SIG-M5 (cell line): ENCODE results near the gene ACSF3.

ENCODE experiments used
- DNase-seq: peaks from one replicate; lab custom pipeline; 2025; lab: John Stamatoyannopoulos, UW

Gene ACSF3

GRCh38 chr16:89112377-89113151, 18.9 kb downstream of the ACSF3 start:
- no peak for DNase-seq

GRCh38 chr16:89113152-89113547, 19.5 kb downstream of the ACSF3 start:
- DNase-seq: no peak

GRCh38 chr16:89113661-89114060, 20.0 kb downstream of the ACSF3 start:
- no peak for DNase-seq

- DNase-seq: no peak
Observed at GRCh38 chr16:89114159-89114981, 20.7 kb downstream of the ACSF3 start.

- peak; percentile 81 for DNase-seq
Observed at GRCh38 chr16:89115216-89115861, 21.7 kb downstream of the ACSF3 start.

GRCh38 chr16:89116341-89117226, 22.9 kb downstream of the ACSF3 start:
- DNase-seq: no peak

GRCh38 chr16:89117227-89117974, 23.7 kb downstream of the ACSF3 start:
- DNase-seq: no peak

- no peak for DNase-seq
Observed at GRCh38 chr16:89117975-89118289, 24.3 kb downstream of the ACSF3 start.

- DNase-seq: no peak
Observed at GRCh38 chr16:89118361-89119165, 24.9 kb downstream of the ACSF3 start.

GRCh38 chr16:89119166-89119621, 25.5 kb downstream of the ACSF3 start:
- DNase-seq: no peak

- DNase-seq: no peak
Observed at GRCh38 chr16:89119661-89120141, 26.0 kb downstream of the ACSF3 start.

- no peak for DNase-seq
Observed at GRCh38 chr16:89120281-89120680, 26.6 kb downstream of the ACSF3 start.

- DNase-seq: no peak
Observed at GRCh38 chr16:89120921-89121351, 27.3 kb downstream of the ACSF3 start.

- DNase-seq: no peak
Observed at GRCh38 chr16:89121691-89122321, 28.2 kb downstream of the ACSF3 start.

- no peak for DNase-seq
Observed at GRCh38 chr16:89122322-89122851, 28.7 kb downstream of the ACSF3 start.

- DNase-seq: no peak
Observed at GRCh38 chr16:89123001-89123830, 29.6 kb downstream of the ACSF3 start.

GRCh38 chr16:89123831-89124100, 30.1 kb downstream of the ACSF3 start:
- DNase-seq: no peak

GRCh38 chr16:89129378-89129777, 35.7 kb downstream of the ACSF3 start:
- DNase-seq: no peak

- no peak for DNase-seq
Observed at GRCh38 chr16:89130448-89130847, 36.8 kb downstream of the ACSF3 start.
